Neuron (in vitro differentiated cells): ENCODE results near the gene LPP.

Source experiments
- H2AFZ ChIP-seq: one replicate; pipeline ENCODE4 v1.6.1; 2013; ENCODE audit warnings: low read depth, mild to moderate bottlenecking, inconsistent platforms, low read length, moderate library complexity
- H3K27me3 ChIP-seq: one replicate; pipeline ENCODE4 v1.6.1; 2013; ENCODE audit warnings: low read length; ENCODE audit not compliant: insufficient read depth
- H3K36me3 ChIP-seq: one replicate; pipeline ENCODE4 v1.6.1; 2013; ENCODE audit warnings: low read length; ENCODE audit not compliant: insufficient read depth
- H3K4me1 ChIP-seq: one replicate; pipeline ENCODE4 v1.6.1; 2013; ENCODE audit warnings: low read length; ENCODE audit not compliant: insufficient read depth
- H3K4me3 ChIP-seq: 2 replicates; pipeline ENCODE4 v1.5.1; 2013; ENCODE audit warnings: mild to moderate bottlenecking, low read length, moderate library complexity
- H3K9me3 ChIP-seq: one replicate; pipeline ENCODE4 v1.6.1; 2013; ENCODE audit warnings: low read length

LPP gene

GRCh38 chr3:188553569-188553968 lies 399.6 kb downstream of the LPP start:
- Histone ChIP-seq H3K4me3 (no peak overlapping the region), H3K4me1 (no peaks in the 10 kb centered on the region)

GRCh38 chr3:188554404-188554803 lies 400.4 kb downstream of the LPP start:
- no peaks in the 10 kb centered on the region for H3K36me3 ChIP-seq
- no peak overlapping the region for H2AFZ ChIP-seq
- H3K27me3 ChIP-seq: no peaks in the 10 kb centered on the region
- H3K9me3 ChIP-seq: no peaks in the 10 kb centered on the region
- H3K4me1 ChIP-seq: no peaks in the 10 kb centered on the region
- H3K4me3 ChIP-seq: no peak overlapping the region

More at GRCh38 chr3:188553569-188553968, 399.6 kb downstream of the LPP start:
- Histone ChIP-seq H2AFZ (no peak overlapping the region), H3K27me3 (no peaks in the 10 kb centered on the region), H3K9me3 (no peaks in the 10 kb centered on the region), H3K36me3 (no peaks in the 10 kb centered on the region)

GRCh38 chr3:188557235-188557634 lies 403.3 kb downstream of the LPP start:
- no peaks in the 10 kb centered on the region for H3K27me3 ChIP-seq
- H3K4me3 ChIP-seq: no peak overlapping the region
- no peaks in the 10 kb centered on the region for H3K9me3 ChIP-seq
- no peaks in the 10 kb centered on the region for H3K36me3 ChIP-seq
- no peaks in the 10 kb centered on the region for H3K4me1 ChIP-seq
- H2AFZ ChIP-seq: no peak overlapping the region

- H3K36me3 ChIP-seq: no peaks in the 10 kb centered on the region
- H2AFZ ChIP-seq: no peak overlapping the region
- no peak overlapping the region for H3K4me3 ChIP-seq
- H3K9me3 ChIP-seq: no peaks in the 10 kb centered on the region
- no peaks in the 10 kb centered on the region for H3K4me1 ChIP-seq
- no peaks in the 10 kb centered on the region for H3K27me3 ChIP-seq
Measured at GRCh38 chr3:188558343-188559071, 404.6 kb downstream of the LPP start.

GRCh38 chr3:188559072-188559429 lies 405.1 kb downstream of the LPP start:
- Histone ChIP-seq H3K9me3 (no peaks in the 10 kb centered on the region), H3K4me1 (no peaks in the 10 kb centered on the region), H3K4me3 (no peak overlapping the region), H2AFZ (no peak overlapping the region), H3K27me3 (no peaks in the 10 kb centered on the region), H3K36me3 (no peaks in the 10 kb centered on the region)

- H3K4me1 ChIP-seq: no peaks in the 10 kb centered on the region
- no peaks in the 10 kb centered on the region for H3K9me3 ChIP-seq
- no peaks in the 10 kb centered on the region for H3K36me3 ChIP-seq
- H3K27me3 ChIP-seq: no peaks in the 10 kb centered on the region
- H2AFZ ChIP-seq: no peak overlapping the region
- no peak overlapping the region for H3K4me3 ChIP-seq
Measured at GRCh38 chr3:188559856-188560255, 405.9 kb downstream of the LPP start.

GRCh38 chr3:188562144-188562543 lies 408.2 kb downstream of the LPP start:
- H3K27me3 ChIP-seq: no peaks in the 10 kb centered on the region

GRCh38 chr3:188567478-188568195 lies 413.7 kb downstream of the LPP start:
- no peak overlapping the region for H3K4me3 ChIP-seq
- H3K36me3 ChIP-seq: no peaks in the 10 kb centered on the region
- no peaks in the 10 kb centered on the region for H3K4me1 ChIP-seq
- no peak overlapping the region for H2AFZ ChIP-seq
- no peaks in the 10 kb centered on the region for H3K9me3 ChIP-seq
- H3K27me3 ChIP-seq: no peaks in the 10 kb centered on the region

More at GRCh38 chr3:188562144-188562543, 408.2 kb downstream of the LPP start:
- Histone ChIP-seq H3K4me3 (no peak overlapping the region), H2AFZ (no peak overlapping the region), H3K9me3 (no peaks in the 10 kb centered on the region), H3K36me3 (no peaks in the 10 kb centered on the region), H3K4me1 (no peaks in the 10 kb centered on the region)

- no peak overlapping the region for H3K4me3 ChIP-seq
- H3K4me1 ChIP-seq: peaks cover 4% of the 10 kb centered on the region
- H3K36me3 ChIP-seq: no peaks in the 10 kb centered on the region
Measured at GRCh38 chr3:188568736-188569135, 414.8 kb downstream of the LPP start.

GRCh38 chr3:188571531-188572095 lies 417.7 kb downstream of the LPP start:
- Histone ChIP-seq H3K4me1 (peaks cover 16% of the 10 kb centered on the region), H3K4me3 (no peak overlapping the region), H2AFZ (no peak overlapping the region), H3K9me3 (no peaks in the 10 kb centered on the region), H3K36me3 (no peaks in the 10 kb centered on the region), H3K27me3 (no peaks in the 10 kb centered on the region)

More at GRCh38 chr3:188568736-188569135, 414.8 kb downstream of the LPP start:
- H2AFZ ChIP-seq: no peak overlapping the region
- H3K9me3 ChIP-seq: no peaks in the 10 kb centered on the region
- no peaks in the 10 kb centered on the region for H3K27me3 ChIP-seq

GRCh38 chr3:188573291-188573940 lies 419.5 kb downstream of the LPP start:
- no peak overlapping the region for H3K4me3 ChIP-seq
- no peaks in the 10 kb centered on the region for H3K27me3 ChIP-seq
- H3K36me3 ChIP-seq: no peaks in the 10 kb centered on the region
- no peak overlapping the region for H2AFZ ChIP-seq
- no peaks in the 10 kb centered on the region for H3K9me3 ChIP-seq
- peaks cover 16% of the 10 kb centered on the region for H3K4me1 ChIP-seq

- Histone ChIP-seq H3K4me3 (no peak overlapping the region), H3K36me3 (no peaks in the 10 kb centered on the region), H2AFZ (no peak overlapping the region), H3K9me3 (no peaks in the 10 kb centered on the region), H3K4me1 (peaks cover 16% of the 10 kb centered on the region), H3K27me3 (no peaks in the 10 kb centered on the region)
Measured at GRCh38 chr3:188573956-188574355, 420.0 kb downstream of the LPP start.

- no peak overlapping the region for H3K4me3 ChIP-seq
- H3K9me3 ChIP-seq: no peaks in the 10 kb centered on the region
- peaks cover 16% of the 10 kb centered on the region for H3K4me1 ChIP-seq
Measured at GRCh38 chr3:188574885-188575284, 420.9 kb downstream of the LPP start.

More at GRCh38 chr3:188574885-188575284, 420.9 kb downstream of the LPP start:
- no peaks in the 10 kb centered on the region for H3K27me3 ChIP-seq
- H3K36me3 ChIP-seq: no peaks in the 10 kb centered on the region
- H2AFZ ChIP-seq: no peak overlapping the region
